Measurements from ENCODE around the gene NFYA. TPM values are rescaled to one million over a fixed set of nuclear protein-coding genes. Genes with fewer than 3 reads are reported as not detected.

NFYA gene
- polyA plus RNA-seq, 2 of the 4 experiments (the other 2 are of a cell fraction): 11.2 to 17.0 TPM

DNA sequence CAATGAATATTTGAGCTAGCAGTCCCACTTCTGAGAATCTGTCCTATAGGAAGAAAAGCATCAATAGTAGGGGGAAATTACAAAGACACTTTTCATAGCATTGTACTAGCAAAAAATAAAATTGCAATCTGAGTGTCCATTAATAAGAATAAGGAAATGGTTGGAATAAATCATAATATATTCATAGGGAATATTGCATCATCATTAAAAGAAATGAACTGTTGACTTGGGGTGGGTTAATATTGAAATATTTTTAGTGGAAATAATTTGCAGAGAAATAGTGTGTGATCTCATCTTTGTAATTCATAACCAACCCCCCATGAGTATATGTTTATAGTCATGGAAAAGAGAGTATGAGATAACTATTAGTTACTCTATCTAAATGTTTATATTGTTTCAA lies 12.4 kb downstream of the NFYA start:
- ChIA-PET POLR2A (no interaction called here), CTCF (no interaction called here)
- Histone ChIP-seq H3K4me3 (no peak overlapping the region), H3K27ac (no peak overlapping the region), H3K4me2 (no peak overlapping the region), H3K9me3 (no peaks in the 10 kb centered on the region), H3K4me1 (no peaks in the 10 kb centered on the region)
- DNase-seq (ENCODE audit: low read depth in 1 of 2, low spot score in 1 of 2) (no peak), FAIRE-seq (no peak), ATAC-seq (no peak)
- TF ChIP-seq CHD4 (IDR thresholded peaks at IDR 0.05; ENCODE audit: borderline replicate concordance) (no peak), E2F6 (IDR thresholded peaks at IDR 0.05; ENCODE audit: borderline replicate concordance, low read depth) (no peak), KDM5A (IDR thresholded peaks at IDR 0.05) (no peak), HOXA7 (CRISPR knock-in tag; IDR thresholded peaks at IDR 0.05) (no peak), MAFK (IDR thresholded peaks at IDR 0.05; ENCODE audit: partially characterized antibody) (no peak), REST (IDR thresholded peaks at IDR 0.05) (no peak), NPAS2 (CRISPR knock-in tag; IDR thresholded peaks at IDR 0.05; ENCODE audit: borderline replicate concordance) (no peak), CBX8 (IDR thresholded peaks at IDR 0.05) (no peak), HOXB5 (CRISPR knock-in tag; IDR thresholded peaks at IDR 0.05) (no peak), ZNF302 (CRISPR knock-in tag; IDR thresholded peaks at IDR 0.05) (no peak)

DNA sequence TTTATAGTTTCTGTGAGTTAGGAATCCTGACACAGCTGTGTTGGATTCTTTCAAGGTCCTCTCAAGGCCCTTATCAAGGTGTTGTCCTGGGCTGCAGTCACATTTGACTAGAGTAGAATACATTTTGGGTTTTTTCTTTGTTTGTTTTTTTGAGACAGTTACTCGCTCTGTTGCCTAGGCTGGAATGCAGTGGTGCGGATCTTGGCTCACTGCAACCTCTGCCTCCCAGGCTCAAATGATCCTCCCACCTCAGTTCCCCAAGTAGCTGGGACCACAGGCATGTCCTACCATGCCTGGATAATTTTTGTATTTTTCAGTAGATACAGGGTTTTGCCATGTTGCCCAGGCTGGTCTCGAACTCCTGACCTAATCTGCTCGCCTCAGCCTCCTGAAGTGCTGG lies 15.7 kb downstream of the NFYA start:
- Histone ChIP-seq H3K27ac (no peak overlapping the region), H3K4me1 (no peaks in the 10 kb centered on the region), H3K9me3 (no peaks in the 10 kb centered on the region), H3K4me2 (no peak overlapping the region), H3K4me3 (no peak overlapping the region)
- no peak for DNase-seq (ENCODE audit: low read depth in 1 of 2, low spot score in 1 of 2)
- no peak for FAIRE-seq
- 95% methylated on average over 4 of the region's 4 CpGs for WGBS (ENCODE audit: missing lambda C conversion rate)
- ChIA-PET POLR2A (no interaction called here), CTCF (interaction anchor here (0.6 kb wide), 2 partner anchors 733 to 1195 kb away, joined by 3 to 4 read pairs; no protein-coding TSS in a partner anchor)
- TF ChIP-seq FOSL2 (IDR thresholded peaks at IDR 0.05) (no peak), FOSL2 (CRISPR knock-in tag; IDR thresholded peaks at IDR 0.05) (no peak), RNF2 (IDR thresholded peaks at IDR 0.05; ENCODE audit: borderline replicate concordance, low read depth) (no peak), NR3C1 (IDR thresholded peaks at IDR 0.05) (no peak), BHLHE40 (IDR thresholded peaks at IDR 0.05; ENCODE audit: low read depth, low read length) (no peak), MAFK (IDR thresholded peaks at IDR 0.05; ENCODE audit: partially characterized antibody) (no peak), HOXA7 (CRISPR knock-in tag; IDR thresholded peaks at IDR 0.05) (no peak), SREBF2 (IDR thresholded peaks at IDR 0.05) (no peak), CBX8 (IDR thresholded peaks at IDR 0.05) (no peak), FOSB (CRISPR knock-in tag; IDR thresholded peaks at IDR 0.05) (no peak), REST (IDR thresholded peaks at IDR 0.05) (no peak), PHF8 (IDR thresholded peaks at IDR 0.05; ENCODE audit: borderline replicate concordance, low read depth) (no peak), GATA3 (IDR thresholded peaks at IDR 0.05; ENCODE audit: borderline replicate concordance) (no peak), CEBPB (IDR thresholded peaks at IDR 0.05) (no peak)
- TF ChIP-seq, protein P1, sequence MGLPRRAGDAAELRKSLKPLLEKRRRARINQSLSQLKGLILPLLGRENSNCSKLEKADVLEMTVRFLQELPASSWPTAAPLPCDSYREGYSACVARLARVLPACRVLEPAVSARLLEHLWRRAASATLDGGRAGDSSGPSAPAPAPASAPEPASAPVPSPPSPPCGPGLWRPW (IDR thresholded peaks at IDR 0.05): no peak
- TF ChIP-seq, protein P2, sequence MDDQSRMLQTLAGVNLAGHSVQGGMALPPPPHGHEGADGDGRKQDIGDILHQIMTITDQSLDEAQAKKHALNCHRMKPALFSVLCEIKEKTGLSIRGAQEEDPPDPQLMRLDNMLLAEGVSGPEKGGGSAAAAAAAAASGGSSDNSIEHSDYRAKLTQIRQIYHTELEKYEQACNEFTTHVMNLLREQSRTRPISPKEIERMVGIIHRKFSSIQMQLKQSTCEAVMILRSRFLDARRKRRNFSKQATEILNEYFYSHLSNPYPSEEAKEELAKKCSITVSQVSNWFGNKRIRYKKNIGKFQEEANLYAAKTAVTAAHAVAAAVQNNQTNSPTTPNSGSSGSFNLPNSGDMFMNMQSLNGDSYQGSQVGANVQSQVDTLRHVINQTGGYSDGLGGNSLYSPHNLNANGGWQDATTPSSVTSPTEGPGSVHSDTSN (IDR thresholded peaks at IDR 0.05): no peak
- no peak for ATAC-seq

Data from A549 (cell line).